Measurements from ENCODE around the gene GNG10. TPM values are rescaled to one million over a fixed set of nuclear protein-coding genes. Genes with fewer than 3 reads are reported as not detected.

The GNG10 gene
- total RNA-seq, 1 donor from 2014 or later, result 36.4 TPM

DNA sequence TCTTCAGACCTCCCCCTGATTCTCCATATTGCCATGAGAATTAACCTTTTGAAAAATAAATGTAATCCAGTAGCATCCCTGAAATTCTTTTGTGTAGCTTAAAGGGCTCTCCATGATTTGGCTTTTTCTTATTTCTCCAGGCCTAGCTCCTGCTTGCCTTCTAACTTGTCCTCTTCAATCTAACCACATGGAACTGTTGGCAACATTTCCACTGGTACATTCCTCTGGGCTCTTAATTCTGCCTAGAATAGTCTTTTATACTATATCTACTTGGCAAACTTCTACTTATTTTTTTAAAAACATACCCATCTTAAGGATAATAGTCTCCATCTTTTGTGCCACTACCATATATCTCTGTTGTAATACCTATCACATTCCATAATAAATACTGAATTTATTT is 54.1 kb downstream of the GNG10 start:
- Mint-ChIP-seq H3K36me3 (ENCODE audit: unreplicated experiment) (no peaks in the 10 kb centered on the region), H3K27ac (ENCODE audit: unreplicated experiment) (no peak overlapping the region), H3K4me1 (ENCODE audit: unreplicated experiment) (no peaks in the 10 kb centered on the region), H3K27me3 (ENCODE audit: unreplicated experiment) (no peaks in the 10 kb centered on the region), H3K9me3 (ENCODE audit: unreplicated experiment) (no peaks in the 10 kb centered on the region), H3K4me3 (ENCODE audit: unreplicated experiment) (no peak overlapping the region)
- TF ChIP-seq, protein P1, sequence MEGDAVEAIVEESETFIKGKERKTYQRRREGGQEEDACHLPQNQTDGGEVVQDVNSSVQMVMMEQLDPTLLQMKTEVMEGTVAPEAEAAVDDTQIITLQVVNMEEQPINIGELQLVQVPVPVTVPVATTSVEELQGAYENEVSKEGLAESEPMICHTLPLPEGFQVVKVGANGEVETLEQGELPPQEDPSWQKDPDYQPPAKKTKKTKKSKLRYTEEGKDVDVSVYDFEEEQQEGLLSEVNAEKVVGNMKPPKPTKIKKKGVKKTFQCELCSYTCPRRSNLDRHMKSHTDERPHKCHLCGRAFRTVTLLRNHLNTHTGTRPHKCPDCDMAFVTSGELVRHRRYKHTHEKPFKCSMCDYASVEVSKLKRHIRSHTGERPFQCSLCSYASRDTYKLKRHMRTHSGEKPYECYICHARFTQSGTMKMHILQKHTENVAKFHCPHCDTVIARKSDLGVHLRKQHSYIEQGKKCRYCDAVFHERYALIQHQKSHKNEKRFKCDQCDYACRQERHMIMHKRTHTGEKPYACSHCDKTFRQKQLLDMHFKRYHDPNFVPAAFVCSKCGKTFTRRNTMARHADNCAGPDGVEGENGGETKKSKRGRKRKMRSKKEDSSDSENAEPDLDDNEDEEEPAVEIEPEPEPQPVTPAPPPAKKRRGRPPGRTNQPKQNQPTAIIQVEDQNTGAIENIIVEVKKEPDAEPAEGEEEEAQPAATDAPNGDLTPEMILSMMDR (IDR thresholded peaks at IDR 0.05), result no peak
- no peak for DNase-seq (ENCODE audit: extremely low spot score, unreplicated experiment)

DNA sequence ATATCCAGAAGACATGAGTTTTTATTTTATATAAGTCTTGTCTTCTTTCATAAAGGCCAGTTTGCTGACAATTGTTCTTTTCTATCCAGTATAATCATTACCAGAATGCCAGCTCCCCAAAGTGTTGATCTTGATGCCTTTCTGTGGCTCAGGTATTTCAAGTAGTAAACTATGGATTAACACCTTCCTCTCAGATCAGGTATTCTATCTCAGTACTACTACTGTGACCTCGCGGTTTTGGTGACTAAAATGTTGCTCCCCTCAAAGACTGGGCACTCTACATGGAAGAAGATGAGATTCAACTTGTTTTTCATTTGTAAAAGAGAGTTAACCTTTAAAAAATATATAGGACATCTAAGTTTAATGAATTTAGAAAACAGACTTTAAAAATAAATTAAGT is 58.1 kb downstream of the GNG10 start:
- no peak overlapping the region for H3K27ac Mint-ChIP-seq (ENCODE audit: unreplicated experiment)

More for the DNA sequence above, 58.1 kb downstream of the GNG10 start:
- Mint-ChIP-seq H3K36me3 (ENCODE audit: unreplicated experiment) (no peaks in the 10 kb centered on the region), H3K4me1 (ENCODE audit: unreplicated experiment) (no peaks in the 10 kb centered on the region), H3K9me3 (ENCODE audit: unreplicated experiment) (no peaks in the 10 kb centered on the region), H3K4me3 (ENCODE audit: unreplicated experiment) (no peak overlapping the region), H3K27me3 (ENCODE audit: unreplicated experiment) (no peaks in the 10 kb centered on the region)
- TF ChIP-seq, protein P1 (IDR thresholded peaks at IDR 0.05), result no peak
- DNase-seq (ENCODE audit: extremely low spot score, unreplicated experiment), result no peak

Other genes with a start within 250 kb of the GNG10 start
- 108 and 109 TPM in 2 replicates for gene ECPAS, start 177.2 kb upstream of the GNG10 start, total RNA-seq
- 5.2 and 6.3 TPM in 2 replicates for gene ZNF483, start 136.4 kb upstream of the GNG10 start, total RNA-seq
- 16.5 and 17.1 TPM in 2 replicates for gene PTGR1, start 62.0 kb upstream of the GNG10 start, total RNA-seq
- 5.4 and 6.5 TPM in 2 replicates for gene DNAJC25, start 30.3 kb upstream of the GNG10 start, total RNA-seq
- not detected in 2 replicates for gene SHOC1, start 133.3 kb downstream of the GNG10 start, total RNA-seq
- gene UGCG, start 235.2 kb downstream of the GNG10 start, total RNA-seq, result 70.4 and 79.2 TPM in 2 replicates